Fibroblast of lung (primary cell): ENCODE data around the gene CCNJL.

Experiments used
- CTCF ChIP-seq, 2 donors: IDR thresholded peaks in 1 of 2; conservative IDR thresholded peaks in 1 of 2; 1 replicate in 1 of 2; 2 replicates in 1 of 2; pipeline ENCODE4 v1.5.1; 2011 to 2012; ENCODE audit warnings: low read length in 2 of 2, control low read depth in 1 of 2, inconsistent platforms in 1 of 2, low read depth in 1 of 2, mild to moderate bottlenecking in 1 of 2
- EZH2 ChIP-seq: IDR thresholded peaks from 2 replicates; pipeline ENCODE4 v1.5.1; 2012; ENCODE audit warnings: low read length, control low read depth, mild to moderate bottlenecking; ENCODE audit errors: missing control alignments

GRCh38 chr5:160253441-160253840 lies 58.9 kb downstream of the CCNJL start:
- TF ChIP-seq CTCF (conservative IDR thresholded peaks at IDR 0.05 in 1 of 2, IDR thresholded peaks at IDR 0.05 in 1 of 2; ENCODE audit: low read depth in 1 of 2, low read length in 2 of 2): no peak
- no peak for TF ChIP-seq EZH2
